Large intestine (tissue), 3 donors: ENCODE measurements around the gene MTREX. TPM values are rescaled to one million over a fixed set of nuclear protein-coding genes. Genes with fewer than 3 reads are reported as not detected.

ENCODE experiments used
- DNase-seq, 2 donors: peaks; one replicate each; pipeline versions ENCODE4 v3.0.0 to v3.0.0-alpha.2; 2013
- H3K27ac ChIP-seq: one replicate; pipeline ENCODE4 v1.5.1; 2013; ENCODE audit warnings: low read length
- H3K27me3 ChIP-seq: 2 replicates; pipeline ENCODE4 v1.6.1; 2013; ENCODE audit warnings: low read length; ENCODE audit not compliant: control insufficient read depth, insufficient read depth
- H3K36me3 ChIP-seq: 2 replicates; pipeline ENCODE4 v1.6.1; 2013; ENCODE audit warnings: low read length; ENCODE audit not compliant: control insufficient read depth, insufficient read depth
- H3K4me1 ChIP-seq: one replicate; pipeline ENCODE4 v1.6.1; 2013; ENCODE audit warnings: low read length; ENCODE audit not compliant: control insufficient read depth, insufficient read depth
- H3K4me3 ChIP-seq: one replicate; pipeline ENCODE4 v1.5.1; 2013; ENCODE audit warnings: low read length
- H3K9me3 ChIP-seq: one replicate; pipeline ENCODE4 v1.6.1; 2013; ENCODE audit warnings: mild to moderate bottlenecking, low read depth, low read length, moderate library complexity; ENCODE audit not compliant: control insufficient read depth
- WGBS: methylation state at CpG from one replicate; pipeline ENCODE4 v1.1.5; 2013; ENCODE audit warnings: low lambda C conversion rate; ENCODE audit not compliant: insufficient coverage; 5-methylcytosine and 5-hydroxymethylcytosine counted together
- polyA plus RNA-seq: library from polyadenylated mRNA; unstranded; fragments of 120-200 nt; gene quantifications from one replicate; pipeline ENCODE4 v1.2.1, GENCODE V29; 2013

The MTREX gene
- polyA plus RNA-seq, 1 donor, result 64.7 TPM

GRCh38 chr5:55393501-55394175 is 85.8 kb downstream of the MTREX start:
- no peak overlapping the region for H3K4me3 ChIP-seq
- WGBS, result 100% methylated on average over 1 of the region's 2 CpGs
- no peak for DNase-seq
- H3K4me1 ChIP-seq, result peaks cover 28% of the 10 kb centered on the region
- H3K27me3 ChIP-seq, result no peaks in the 10 kb centered on the region
- no peak overlapping the region for H3K27ac ChIP-seq
- H3K36me3 ChIP-seq, result peaks cover 20% of the 10 kb centered on the region
- H3K9me3 ChIP-seq, result no peaks in the 10 kb centered on the region

DNA sequence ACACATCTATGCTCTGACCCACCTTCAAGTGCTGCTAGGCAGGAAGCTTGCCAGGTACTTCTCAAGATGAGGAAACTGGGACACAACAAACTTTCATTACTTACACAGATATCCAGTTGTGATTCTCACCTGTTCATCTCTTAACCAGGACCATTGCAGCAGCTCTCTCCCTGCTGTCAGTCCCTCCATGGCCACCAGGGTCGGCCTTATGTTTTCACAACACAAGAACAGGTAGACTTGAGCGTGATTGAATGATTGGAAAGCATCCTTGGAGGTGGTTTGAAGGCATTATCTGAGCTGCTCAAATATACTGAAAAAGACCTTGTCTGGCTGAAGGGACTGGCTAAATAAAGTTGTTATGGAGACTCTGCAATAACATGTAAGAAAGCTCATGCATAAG is 94.4 kb downstream of the MTREX start:
- no peak for DNase-seq
- Histone ChIP-seq H3K36me3 (peaks cover 47% of the 10 kb centered on the region), H3K27ac (no peak overlapping the region), H3K4me3 (no peak overlapping the region), H3K4me1 (no peaks in the 10 kb centered on the region), H3K9me3 (no peaks in the 10 kb centered on the region), H3K27me3 (no peaks in the 10 kb centered on the region)
- WGBS, result no CpG with 5 or more reads among the region's 2 CpGs

DNA sequence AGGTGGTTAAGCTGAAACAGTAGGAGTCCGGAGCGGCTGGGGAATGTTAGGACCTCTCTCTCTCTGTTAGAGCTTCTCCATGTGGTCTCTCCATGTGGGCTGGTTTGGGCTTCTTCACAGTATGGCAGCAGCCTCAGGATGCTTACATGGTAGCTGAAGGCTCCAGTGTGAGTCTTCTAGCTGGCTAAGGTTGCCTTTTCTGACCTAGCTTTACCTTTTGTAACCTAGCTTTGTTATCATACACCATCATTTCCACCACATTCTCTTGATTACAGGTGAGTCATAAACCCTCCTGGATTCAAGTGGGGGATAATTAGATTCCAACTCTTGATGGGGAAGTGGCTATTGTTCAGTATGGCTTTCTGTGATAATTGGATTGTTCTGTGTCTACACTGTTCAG is 98.5 kb downstream of the MTREX start:
- no peaks in the 10 kb centered on the region for H3K27me3 ChIP-seq
- H3K27ac ChIP-seq, result no peak overlapping the region
- H3K36me3 ChIP-seq, result peaks cover 40% of the 10 kb centered on the region
- no peaks in the 10 kb centered on the region for H3K4me1 ChIP-seq
- no peak overlapping the region for H3K4me3 ChIP-seq
- no peak for DNase-seq
- no peaks in the 10 kb centered on the region for H3K9me3 ChIP-seq
- WGBS, result no CpG with 5 or more reads among the region's 2 CpGs

GRCh38 chr5:55407059-55407684 is 99.4 kb downstream of the MTREX start:
- H3K9me3 ChIP-seq, result no peaks in the 10 kb centered on the region
- H3K4me1 ChIP-seq, result no peaks in the 10 kb centered on the region
- H3K4me3 ChIP-seq, result no peak overlapping the region
- H3K36me3 ChIP-seq, result peaks cover 36% of the 10 kb centered on the region
- H3K27me3 ChIP-seq, result no peaks in the 10 kb centered on the region
- no peak overlapping the region for H3K27ac ChIP-seq
- no peak for DNase-seq
- WGBS, result no CpG with 5 or more reads among the region's 1 CpG

- Histone ChIP-seq H3K9me3 (no peaks in the 10 kb centered on the region), H3K36me3 (peaks cover 35% of the 10 kb centered on the region), H3K4me1 (no peaks in the 10 kb centered on the region), H3K27ac (no peak overlapping the region), H3K4me3 (no peak overlapping the region), H3K27me3 (no peaks in the 10 kb centered on the region)
- DNase-seq, result no peak
- 64% methylated on average over 2 of the region's 3 CpGs for WGBS
Observed at GRCh38 chr5:55407984-55408383, 100.2 kb downstream of the MTREX start.

- H3K36me3 ChIP-seq, result peaks cover 33% of the 10 kb centered on the region
- H3K9me3 ChIP-seq, result no peaks in the 10 kb centered on the region
- no peak for DNase-seq
- no peaks in the 10 kb centered on the region for H3K4me1 ChIP-seq
- H3K4me3 ChIP-seq, result no peak overlapping the region
- H3K27ac ChIP-seq, result no peak overlapping the region
- no CpG with 5 or more reads among the region's 1 CpG for WGBS
- H3K27me3 ChIP-seq, result no peaks in the 10 kb centered on the region
Observed at GRCh38 chr5:55409775-55410174, 102.0 kb downstream of the MTREX start.

GRCh38 chr5:55410845-55411244 is 103.1 kb downstream of the MTREX start:
- Histone ChIP-seq H3K4me3 (no peak overlapping the region), H3K27me3 (no peaks in the 10 kb centered on the region), H3K4me1 (no peaks in the 10 kb centered on the region), H3K27ac (no peak overlapping the region), H3K36me3 (peaks cover 25% of the 10 kb centered on the region), H3K9me3 (no peaks in the 10 kb centered on the region)
- DNase-seq, result no peak
- 100% methylated on average over 2 of the region's 3 CpGs for WGBS

- H3K4me3 ChIP-seq, result no peak overlapping the region
- DNase-seq, result no peak
- no peaks in the 10 kb centered on the region for H3K4me1 ChIP-seq
Observed at GRCh38 chr5:55411876-55412275, 104.1 kb downstream of the MTREX start.

DNA sequence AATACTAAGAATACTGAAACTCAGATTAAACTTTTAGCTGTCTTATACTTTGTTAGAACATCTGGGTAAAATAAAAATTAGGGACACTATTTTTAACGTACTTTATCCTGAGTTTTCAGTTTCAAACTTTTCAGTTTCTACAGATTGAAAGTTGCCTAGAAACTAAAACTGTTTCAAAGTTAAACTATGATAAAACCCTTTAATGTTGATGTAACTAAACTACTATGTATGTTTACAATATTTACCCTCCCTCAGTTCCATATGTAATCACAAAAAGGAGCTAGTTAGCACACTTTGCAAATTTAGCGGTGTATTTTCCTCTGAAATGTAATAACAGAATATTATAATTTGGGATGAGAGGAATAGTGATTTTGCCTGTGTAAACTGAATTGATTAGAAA is 105.9 kb downstream of the MTREX start:
- Histone ChIP-seq H3K4me1 (no peaks in the 10 kb centered on the region), H3K4me3 (no peak overlapping the region), H3K27ac (no peak overlapping the region), H3K27me3 (no peaks in the 10 kb centered on the region), H3K36me3 (peaks cover 19% of the 10 kb centered on the region), H3K9me3 (no peaks in the 10 kb centered on the region)
- no CpG with 5 or more reads among the region's 2 CpGs for WGBS
- no peak for DNase-seq

More at GRCh38 chr5:55411876-55412275, 104.1 kb downstream of the MTREX start:
- Histone ChIP-seq H3K9me3 (no peaks in the 10 kb centered on the region), H3K27ac (no peak overlapping the region), H3K36me3 (peaks cover 19% of the 10 kb centered on the region), H3K27me3 (no peaks in the 10 kb centered on the region)
- WGBS, result no CpG with 5 or more reads among the region's 1 CpG

- no peaks in the 10 kb centered on the region for H3K9me3 ChIP-seq
- H3K4me1 ChIP-seq, result peaks cover 2% of the 10 kb centered on the region
- H3K27ac ChIP-seq, result no peak overlapping the region
- no peak overlapping the region for H3K4me3 ChIP-seq
- H3K36me3 ChIP-seq, result peaks cover 25% of the 10 kb centered on the region
- DNase-seq, result no peak
- H3K27me3 ChIP-seq, result no peaks in the 10 kb centered on the region
Observed at GRCh38 chr5:55415071-55415470, 107.3 kb downstream of the MTREX start.

DNA sequence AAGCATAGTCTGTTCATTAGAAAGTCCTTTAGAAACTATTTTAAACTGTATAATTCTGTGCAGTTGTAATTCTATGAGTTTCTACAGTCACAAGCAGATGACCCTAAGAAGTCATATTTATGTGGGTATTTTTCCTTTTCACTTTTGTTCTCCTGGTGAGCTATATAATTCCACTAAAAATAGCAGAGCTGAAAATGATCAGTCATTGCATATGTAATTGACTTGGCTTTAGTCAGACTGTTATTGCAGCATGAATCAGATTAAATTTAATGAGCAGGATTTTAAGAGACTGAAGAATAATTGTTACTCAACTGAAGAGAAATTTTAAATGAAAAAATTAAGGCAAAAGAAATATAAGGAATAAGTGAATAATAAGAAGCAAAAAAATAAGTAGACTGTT is 108.5 kb downstream of the MTREX start:
- H3K27me3 ChIP-seq, result no peaks in the 10 kb centered on the region
- H3K27ac ChIP-seq, result no peak overlapping the region

More for the DNA sequence above, 108.5 kb downstream of the MTREX start:
- H3K36me3 ChIP-seq, result peaks cover 28% of the 10 kb centered on the region
- H3K4me1 ChIP-seq, result peaks cover 2% of the 10 kb centered on the region
- no peak for DNase-seq
- H3K9me3 ChIP-seq, result no peaks in the 10 kb centered on the region
- no peak overlapping the region for H3K4me3 ChIP-seq
